ENCODE measurements around the gene BBS4. TPM values are rescaled to one million over a fixed set of nuclear protein-coding genes. Genes with fewer than 3 reads are reported as not detected.
A peak's percentile ranks its signal among the peaks of the same experiment; 100 is the strongest.
"Not testable (repeated sequence)": the region's sequence is repeated elsewhere in the genome, so short reads cannot be mapped to it uniquely, and the experiment has no call there.

Gene BBS4, protein sequence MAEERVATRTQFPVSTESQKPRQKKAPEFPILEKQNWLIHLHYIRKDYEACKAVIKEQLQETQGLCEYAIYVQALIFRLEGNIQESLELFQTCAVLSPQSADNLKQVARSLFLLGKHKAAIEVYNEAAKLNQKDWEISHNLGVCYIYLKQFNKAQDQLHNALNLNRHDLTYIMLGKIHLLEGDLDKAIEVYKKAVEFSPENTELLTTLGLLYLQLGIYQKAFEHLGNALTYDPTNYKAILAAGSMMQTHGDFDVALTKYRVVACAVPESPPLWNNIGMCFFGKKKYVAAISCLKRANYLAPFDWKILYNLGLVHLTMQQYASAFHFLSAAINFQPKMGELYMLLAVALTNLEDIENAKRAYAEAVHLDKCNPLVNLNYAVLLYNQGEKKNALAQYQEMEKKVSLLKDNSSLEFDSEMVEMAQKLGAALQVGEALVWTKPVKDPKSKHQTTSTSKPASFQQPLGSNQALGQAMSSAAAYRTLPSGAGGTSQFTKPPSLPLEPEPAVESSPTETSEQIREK
- total RNA-seq (2014; rRNA removed; shearing (Covaris generic); ENCODE audit: low replicate concordance), result 14.9 and 30.9 TPM in 2 replicates

DNA sequence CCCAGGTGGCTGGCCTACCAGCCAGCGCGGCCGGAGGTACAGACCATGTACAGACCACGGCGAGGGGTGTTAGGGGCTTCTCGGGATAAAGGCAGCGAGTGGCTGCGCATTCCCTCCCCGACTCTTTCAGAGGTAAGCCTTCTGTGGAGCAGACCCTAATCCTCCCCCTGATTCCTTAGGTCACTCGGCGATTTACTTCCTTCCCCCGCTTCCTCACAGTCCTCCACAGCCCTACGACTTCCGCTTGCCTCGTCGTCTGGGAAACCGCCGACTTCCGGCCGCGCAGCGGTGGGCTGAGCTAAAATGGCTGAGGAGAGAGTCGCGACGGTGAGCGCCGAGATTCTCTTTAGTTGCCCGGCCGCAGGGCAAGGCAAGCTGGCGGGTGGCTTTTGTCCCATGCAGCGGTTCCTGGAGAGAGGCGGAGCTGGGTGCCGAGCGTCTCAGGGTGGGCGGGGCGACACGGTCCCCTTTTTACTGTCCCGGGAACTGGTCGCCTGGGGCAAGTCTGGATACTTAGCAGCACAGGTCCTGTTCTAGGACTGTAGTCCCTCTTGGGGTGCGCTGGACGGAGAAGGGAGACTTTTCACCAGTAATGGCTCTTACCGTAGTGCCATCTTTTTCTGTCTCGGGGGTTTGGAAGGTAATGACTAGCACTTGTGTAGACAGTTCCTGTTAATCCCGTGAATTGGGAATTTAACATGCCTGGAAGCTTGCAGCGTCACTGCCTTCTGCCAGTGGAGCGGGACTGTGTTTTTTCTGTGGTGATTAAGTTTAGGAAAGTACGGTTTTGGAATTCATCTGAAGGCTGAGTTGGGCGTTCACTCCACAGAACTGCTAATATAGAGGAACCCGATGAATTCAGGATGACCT is at the start of gene BBS4, which contains the start of gene HIGD2B:
Gene BBS4 (plus strand): TSS at position 283 of the 870 bp plus-strand sequence. CDS start 21 bp downstream, at position 304.
Gene HIGD2B (minus strand): TSS at position 258 of the 870 bp plus-strand sequence. CDS start 9,808 bp downstream, outside the sequence.
- Histone ChIP-seq H3K27me3 (no peaks in the 10 kb centered on the region), H3K9me3 (no peaks in the 10 kb centered on the region), H3K4me3 (peak within 1 kb of the TSS; percentile 76), H3K36me3 (no peaks in the 10 kb centered on the region)
- DNase-seq, result peak; percentile 90

DNA sequence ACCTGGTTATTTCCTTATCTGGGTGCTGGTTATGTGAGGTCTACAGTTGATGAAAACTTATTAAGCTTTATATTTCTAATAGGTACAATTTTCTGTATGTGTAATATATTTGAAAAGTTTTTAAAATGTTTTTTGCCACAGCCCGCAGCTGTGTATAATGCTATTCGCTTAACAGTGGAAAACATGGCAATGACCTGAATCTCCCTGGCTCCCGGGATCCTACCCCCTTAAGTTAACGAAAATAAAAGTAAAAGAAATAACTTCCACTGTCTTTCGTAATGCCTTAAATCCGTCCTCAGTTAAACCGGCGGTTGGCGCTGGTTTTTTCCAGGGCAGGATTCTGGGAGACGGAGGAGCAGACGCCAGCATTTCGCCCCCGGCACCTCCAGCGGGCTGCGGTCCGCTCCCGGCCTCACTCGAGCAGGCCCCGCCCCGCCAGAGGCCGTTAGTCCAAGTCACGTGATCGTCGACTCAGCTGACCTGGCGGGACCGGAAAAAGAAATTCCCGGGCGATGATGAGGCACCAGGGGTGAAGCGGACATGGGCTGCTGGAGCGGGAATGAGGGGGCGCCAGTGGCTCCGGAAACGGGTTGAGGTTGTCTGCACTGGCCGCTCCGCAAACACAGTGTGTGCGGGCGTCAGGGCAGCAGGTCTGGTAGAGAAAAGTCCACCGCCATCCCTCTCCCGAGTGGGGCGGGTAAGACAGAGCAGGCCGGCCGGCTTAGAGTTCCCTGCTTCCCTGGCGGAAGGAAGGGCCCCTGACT is 49.3 kb upstream of the BBS4 start:
- not testable (repeated sequence) for H3K9me3 ChIP-seq, H3K27me3 ChIP-seq, H3K36me3 ChIP-seq
- peak overlapping the region; percentile 29 for H3K4me3 ChIP-seq
- peak; percentile 87 for DNase-seq

DNA sequence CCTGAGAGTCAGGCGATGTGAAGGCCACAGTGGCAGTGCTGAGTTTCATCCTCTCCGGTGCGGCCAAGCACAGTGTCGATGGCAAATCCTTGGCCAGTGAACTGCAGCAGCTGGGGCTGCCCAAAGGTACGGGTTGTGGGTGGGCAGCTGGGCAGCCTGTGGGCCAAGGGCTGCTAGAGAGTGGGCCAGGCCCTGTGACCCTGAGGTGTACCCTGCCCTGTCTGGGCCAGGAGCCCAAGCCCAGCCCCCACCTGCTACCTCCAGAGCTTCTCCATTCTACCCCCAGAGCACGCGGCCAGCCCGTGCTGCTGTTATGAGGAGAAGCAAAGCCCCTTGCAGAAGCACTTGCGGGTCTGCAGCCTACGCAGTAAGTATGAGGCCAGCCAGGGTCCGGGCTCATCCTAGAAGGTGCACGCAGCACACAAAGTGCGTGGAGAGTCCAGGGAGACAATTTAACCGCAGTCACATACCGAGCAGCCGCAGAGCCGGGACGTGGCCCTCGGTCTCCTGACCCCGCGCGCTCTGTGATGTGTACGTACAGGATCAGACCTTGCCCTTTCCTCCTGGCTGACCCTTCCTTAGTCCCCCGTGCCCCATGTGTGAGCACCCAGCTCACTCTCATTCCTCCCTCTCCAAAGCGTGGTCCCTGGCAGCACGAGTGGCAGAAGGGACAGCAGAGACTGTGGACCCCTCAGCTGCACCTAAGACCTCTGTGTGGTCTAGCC is 46.1 kb upstream of the BBS4 start:
- DNase-seq, H3K4me3 ChIP-seq, H3K36me3 ChIP-seq, H3K9me3 ChIP-seq, H3K27me3 ChIP-seq: not testable (repeated sequence)

DNA sequence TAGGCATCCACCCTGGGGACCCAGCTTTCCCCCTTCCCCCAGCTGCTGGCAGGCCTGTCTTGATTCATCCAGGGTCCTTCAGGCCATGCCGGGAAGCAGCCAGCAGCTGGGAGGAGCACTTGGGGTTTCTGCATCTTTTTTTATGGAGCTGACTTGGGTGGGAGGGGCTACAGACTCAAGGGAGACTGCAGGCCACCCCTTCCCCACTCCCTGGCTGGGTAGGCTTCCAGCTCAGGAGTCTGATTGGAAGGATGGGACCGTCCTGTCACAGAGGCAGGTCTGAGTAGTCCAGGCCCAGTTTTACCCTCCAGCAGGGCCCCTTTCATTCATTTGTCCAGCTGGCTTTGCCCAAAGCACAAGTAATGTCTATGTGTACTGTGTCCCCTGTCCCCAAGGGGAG is 43.7 kb upstream of the BBS4 start:
- not testable (repeated sequence) for H3K4me3 ChIP-seq, DNase-seq, H3K27me3 ChIP-seq, H3K9me3 ChIP-seq, H3K36me3 ChIP-seq

DNA sequence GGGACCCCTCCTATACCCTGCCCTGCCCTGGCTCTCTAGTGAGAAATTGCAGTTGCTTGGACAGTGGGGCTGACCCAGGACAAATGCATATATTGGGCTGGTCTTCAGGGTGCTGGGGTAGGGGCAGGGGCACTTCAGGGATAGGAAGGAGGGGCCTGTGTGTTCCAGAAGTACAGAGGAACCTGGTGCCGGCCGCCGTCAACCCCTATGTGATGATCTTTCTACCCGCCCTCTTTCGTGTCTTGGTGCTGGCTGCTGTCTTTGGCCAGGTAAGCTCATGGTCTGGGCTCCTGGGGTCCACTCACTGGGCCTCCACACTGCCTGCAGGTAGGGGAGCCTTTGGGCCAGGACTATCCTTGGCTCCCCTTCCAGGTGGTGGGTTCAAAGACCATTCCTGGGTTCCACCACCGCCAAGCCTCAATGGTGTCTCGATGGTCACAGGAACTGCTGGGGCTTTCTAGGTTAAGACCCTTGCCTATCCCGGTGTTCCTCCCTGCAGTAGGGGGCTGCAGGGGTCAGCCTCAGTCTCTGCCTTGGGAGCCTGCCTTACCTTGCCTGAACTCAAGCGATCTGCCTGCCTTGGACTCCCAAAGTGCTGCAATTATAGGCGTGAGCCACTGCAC is 37.3 kb upstream of the BBS4 start:
- not testable (repeated sequence) for H3K9me3 ChIP-seq, DNase-seq, H3K36me3 ChIP-seq, H3K4me3 ChIP-seq, H3K27me3 ChIP-seq

DNA sequence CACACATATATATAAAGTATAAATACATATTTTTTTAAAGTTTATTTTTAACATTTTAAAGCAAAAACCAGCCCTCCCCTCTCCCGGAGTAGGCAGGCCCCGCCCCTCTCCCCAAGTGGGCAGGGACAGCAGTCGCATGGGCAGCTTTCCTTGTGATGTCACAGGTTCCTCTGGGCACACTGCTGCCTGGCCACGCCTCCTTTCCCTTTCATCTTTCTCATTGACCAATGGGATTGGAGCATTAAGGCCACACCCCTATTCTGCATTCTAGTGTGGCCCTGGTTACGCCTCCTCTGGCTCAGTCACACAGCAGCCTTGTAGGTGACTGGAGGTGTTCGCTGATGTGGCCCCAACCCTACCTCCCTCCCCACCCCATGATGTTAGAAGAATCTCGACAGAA is 31.6 kb upstream of the BBS4 start, which contains the start of gene GOLGA6B:
Gene GOLGA6B (plus strand): TSS at position 301 of the 400 bp plus-strand sequence. CDS start 41 bp downstream, at position 342.
- not testable (repeated sequence) for H3K4me3 ChIP-seq, DNase-seq, H3K9me3 ChIP-seq

DNA sequence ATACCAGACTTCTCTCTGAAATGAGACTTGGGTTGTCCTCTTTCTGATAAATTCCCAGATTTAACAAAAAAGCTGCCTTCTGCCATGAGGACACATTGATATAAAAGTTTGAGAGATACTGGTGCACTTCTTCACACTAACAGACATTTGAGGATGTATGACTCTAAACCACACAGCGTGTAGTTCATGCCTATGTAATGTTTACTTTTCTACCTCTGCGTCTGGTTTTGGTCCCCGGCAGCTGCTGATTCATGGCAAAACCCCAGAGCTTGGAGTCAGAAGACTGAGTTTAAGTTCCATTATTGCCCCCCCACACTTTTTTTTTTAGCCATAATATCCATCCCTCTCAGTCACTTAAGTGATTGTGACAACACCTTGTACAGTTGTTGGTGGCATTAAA is 30.0 kb upstream of the BBS4 start:
- not testable (repeated sequence) for H3K4me3 ChIP-seq, DNase-seq, H3K36me3 ChIP-seq

More for the DNA sequence above, 31.6 kb upstream of the BBS4 start, which contains the start of gene GOLGA6B:
- H3K27me3 ChIP-seq, H3K36me3 ChIP-seq: not testable (repeated sequence)

DNA sequence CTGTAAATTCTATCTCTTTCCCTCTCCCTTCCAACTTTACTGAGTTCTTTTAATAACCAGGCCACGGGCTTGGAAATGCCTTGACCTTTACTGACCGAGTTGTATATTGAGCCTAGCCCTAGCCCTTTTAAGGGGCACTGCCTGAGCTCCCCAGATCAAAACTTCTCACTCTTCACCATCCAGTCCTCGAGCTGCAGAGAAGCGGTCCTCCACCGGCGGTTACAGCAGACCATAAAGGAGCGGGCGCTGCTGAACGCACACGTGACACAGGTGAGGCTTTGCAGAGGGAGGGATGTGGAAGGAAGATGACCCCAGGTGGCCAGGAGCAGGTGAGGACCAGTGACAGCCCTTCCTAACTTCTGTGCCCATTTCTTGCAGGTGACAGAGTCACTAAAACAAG is 24.9 kb upstream of the BBS4 start:
- DNase-seq, H3K27me3 ChIP-seq, H3K36me3 ChIP-seq, H3K4me3 ChIP-seq, H3K9me3 ChIP-seq: not testable (repeated sequence)

More for the DNA sequence above, 30.0 kb upstream of the BBS4 start:
- not testable (repeated sequence) for H3K27me3 ChIP-seq, H3K9me3 ChIP-seq

DNA sequence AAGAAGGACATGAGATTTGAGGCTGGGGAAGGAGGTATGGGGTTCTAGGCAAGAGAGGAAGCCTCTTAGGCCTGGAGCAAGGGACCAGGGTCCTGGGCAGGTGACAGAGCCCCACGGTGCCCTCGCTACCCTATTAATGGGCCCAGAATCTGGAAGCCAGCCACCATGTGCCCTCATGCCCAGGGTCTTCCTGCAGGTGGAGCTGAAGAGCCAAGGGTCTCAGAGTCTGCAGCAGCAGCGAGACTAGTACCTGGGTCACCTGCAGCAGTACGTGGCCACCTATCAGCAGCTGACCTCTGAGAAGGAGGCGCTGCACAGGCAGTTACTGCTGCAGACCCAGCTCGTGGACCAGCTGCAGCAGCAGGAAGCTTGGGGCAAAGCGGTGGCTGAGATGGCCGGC is 22.1 kb upstream of the BBS4 start:
- H3K36me3 ChIP-seq, H3K27me3 ChIP-seq, H3K4me3 ChIP-seq, DNase-seq, H3K9me3 ChIP-seq: not testable (repeated sequence)

DNA sequence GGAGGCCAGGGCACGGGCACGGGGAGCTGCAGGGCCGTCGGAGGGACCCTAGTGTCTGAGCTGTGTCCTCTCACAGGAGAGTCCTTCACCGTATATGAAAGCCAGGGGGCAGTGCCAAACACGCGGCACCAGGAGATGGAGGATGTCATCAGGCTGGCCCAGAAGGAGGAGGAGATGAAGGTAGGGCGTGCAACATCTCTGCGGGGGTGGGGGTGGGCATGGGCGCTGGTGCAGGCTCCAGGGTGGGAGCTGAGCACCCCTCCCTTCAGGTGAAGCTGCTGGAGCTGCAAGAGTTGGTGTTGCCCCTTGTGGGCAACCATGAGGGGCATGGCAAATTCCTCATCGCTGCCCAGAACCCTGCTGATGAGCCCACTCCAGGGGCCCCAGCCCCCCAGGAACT is 20.3 kb upstream of the BBS4 start:
- DNase-seq, result not testable (repeated sequence)

DNA sequence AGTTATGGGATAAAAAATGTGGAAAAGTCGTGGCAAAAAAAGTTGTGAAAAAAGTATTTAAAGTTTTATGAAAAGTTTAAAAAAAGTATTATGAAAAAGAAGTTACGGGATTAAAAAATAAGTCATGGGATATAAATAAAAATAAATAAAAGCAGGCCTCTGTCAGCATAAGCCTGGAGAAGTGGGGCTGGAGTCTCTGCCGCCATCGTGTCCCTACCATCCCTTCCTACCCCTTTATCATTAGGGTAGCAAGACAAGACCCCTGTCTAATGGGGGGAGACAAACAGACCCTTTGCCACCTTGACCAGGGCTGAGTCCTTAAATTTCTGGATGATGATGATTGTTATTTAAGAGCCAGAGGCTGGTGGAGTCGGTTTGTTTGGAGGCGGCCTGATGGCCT is 16.2 kb upstream of the BBS4 start:
- H3K9me3 ChIP-seq, DNase-seq, H3K4me3 ChIP-seq, H3K36me3 ChIP-seq: not testable (repeated sequence)
- peaks cover 29% of the 10 kb centered on the region for H3K27me3 ChIP-seq

More for the DNA sequence above, 20.3 kb upstream of the BBS4 start:
- not testable (repeated sequence) for H3K4me3 ChIP-seq, H3K27me3 ChIP-seq, H3K9me3 ChIP-seq, H3K36me3 ChIP-seq

DNA sequence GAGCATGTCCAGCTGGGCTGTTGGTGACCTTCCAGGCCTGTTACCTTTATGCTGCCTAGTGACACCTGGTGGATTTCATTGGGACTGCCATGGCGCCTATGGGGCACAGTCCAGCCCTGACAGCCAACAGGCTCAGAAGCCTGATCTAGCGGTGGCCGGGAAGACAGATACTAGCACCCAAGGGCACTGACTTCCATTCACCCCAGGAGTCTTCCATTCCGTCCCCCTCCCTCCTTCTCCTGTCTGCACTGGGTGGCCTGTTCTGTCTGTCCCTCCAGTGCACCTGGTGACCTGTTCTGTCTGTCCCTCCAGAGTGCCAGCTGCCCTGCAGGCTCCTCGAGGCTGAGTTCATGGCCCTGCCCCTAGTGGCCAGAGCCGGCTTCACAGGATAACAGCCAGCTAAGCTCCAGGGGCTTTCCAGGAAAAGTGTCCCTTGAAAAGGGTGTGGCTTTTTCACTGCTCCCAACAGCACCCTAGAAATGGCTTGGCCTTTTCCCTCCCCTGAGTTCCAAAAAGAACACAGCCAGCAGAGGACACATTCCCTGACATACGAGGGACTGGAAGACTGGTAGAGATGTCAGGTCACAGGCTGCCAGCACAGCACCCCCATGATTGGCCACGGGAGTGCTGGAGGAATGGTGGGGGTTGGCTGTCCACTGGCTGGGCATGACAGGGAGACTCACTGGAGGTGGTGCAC is 15.2 kb upstream of the BBS4 start:
- not testable (repeated sequence) for H3K36me3 ChIP-seq, H3K4me3 ChIP-seq, H3K9me3 ChIP-seq
- peaks cover 29% of the 10 kb centered on the region for H3K27me3 ChIP-seq
- DNase-seq, result peak; percentile 64

DNA sequence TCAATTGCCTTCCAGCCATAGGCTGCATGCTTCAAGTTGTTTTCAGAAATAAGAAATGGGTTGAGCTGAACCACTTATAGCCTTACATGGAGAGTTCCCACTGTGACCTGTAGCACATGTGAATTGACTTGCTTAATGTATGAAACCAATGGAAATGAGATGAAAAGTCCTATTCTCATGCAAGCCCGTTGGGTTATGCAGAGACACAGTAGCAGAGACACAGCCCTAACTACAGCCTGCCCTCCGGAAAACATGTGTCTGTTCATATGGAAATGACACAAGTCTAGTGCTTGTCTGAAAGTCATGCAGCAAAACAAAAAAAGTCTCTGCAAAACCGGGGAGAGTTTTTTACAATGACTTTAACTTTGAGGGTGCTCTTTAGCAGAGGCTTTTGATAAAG is 14.5 kb upstream of the BBS4 start:
- Histone ChIP-seq H3K9me3 (no peaks in the 10 kb centered on the region), H3K36me3 (no peaks in the 10 kb centered on the region), H3K27me3 (peaks cover 29% of the 10 kb centered on the region), H3K4me3 (no peak overlapping the region)
- no peak for DNase-seq

DNA sequence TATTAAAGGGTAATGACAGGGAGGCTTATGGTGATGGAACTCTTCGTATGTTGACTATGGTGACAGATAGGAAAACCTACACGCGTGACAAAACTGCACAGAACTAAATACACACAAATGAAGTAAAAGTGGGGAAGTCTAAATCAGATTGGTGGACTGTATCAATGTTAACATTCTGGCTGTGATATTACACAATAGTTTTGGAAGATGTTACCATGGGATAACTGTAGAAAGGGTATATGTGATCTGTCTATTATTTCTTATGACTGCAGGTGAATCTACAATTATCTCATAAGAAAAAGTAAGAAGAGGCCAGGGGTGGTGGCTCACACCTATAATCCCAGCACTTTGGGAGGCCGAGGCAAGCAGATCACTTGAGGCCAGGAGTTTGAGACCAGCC is 9.2 kb upstream of the BBS4 start:
- Histone ChIP-seq H3K9me3 (no peaks in the 10 kb centered on the region), H3K36me3 (no peaks in the 10 kb centered on the region), H3K27me3 (peaks cover 44% of the 10 kb centered on the region), H3K4me3 (no peak overlapping the region)
- DNase-seq, result no peak

DNA sequence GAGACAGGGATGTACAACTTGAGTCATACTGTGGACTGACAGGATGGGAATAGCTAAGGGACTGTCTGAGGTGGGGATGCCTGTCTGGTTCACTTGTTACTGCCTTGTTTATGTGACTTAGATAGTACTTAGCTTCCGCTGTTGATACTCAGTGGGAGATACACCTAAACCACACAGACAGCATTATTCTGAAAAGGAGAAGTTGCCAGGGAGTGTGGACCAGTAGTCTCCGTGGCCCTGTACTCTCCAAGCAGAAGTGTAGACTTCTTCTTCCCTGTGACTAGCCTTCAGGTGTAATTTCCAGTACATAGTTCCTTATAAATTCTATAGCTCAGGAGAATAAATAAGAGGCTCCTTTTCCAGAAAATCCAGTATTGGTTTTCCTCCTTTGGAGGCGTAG is 5.1 kb upstream of the BBS4 start:
- Histone ChIP-seq H3K9me3 (no peaks in the 10 kb centered on the region), H3K27me3 (peaks cover 23% of the 10 kb centered on the region), H3K4me3 (no peak overlapping the region), H3K36me3 (no peaks in the 10 kb centered on the region)
- no peak for DNase-seq

All from MG63 (cell line).